ENCODE measurements around the gene LRRC32. TPM values are rescaled to one million over a fixed set of nuclear protein-coding genes. Genes with fewer than 3 reads are reported as not detected.

LRRC32 gene
- total and polyA plus RNA-seq, 9 of the 15 experiments (the other 6 are each of a cell fraction or from before 2014, with no cell fraction given) = 0.10 to 0.50 (median 0.19) TPM; not detected in 5

DNA sequence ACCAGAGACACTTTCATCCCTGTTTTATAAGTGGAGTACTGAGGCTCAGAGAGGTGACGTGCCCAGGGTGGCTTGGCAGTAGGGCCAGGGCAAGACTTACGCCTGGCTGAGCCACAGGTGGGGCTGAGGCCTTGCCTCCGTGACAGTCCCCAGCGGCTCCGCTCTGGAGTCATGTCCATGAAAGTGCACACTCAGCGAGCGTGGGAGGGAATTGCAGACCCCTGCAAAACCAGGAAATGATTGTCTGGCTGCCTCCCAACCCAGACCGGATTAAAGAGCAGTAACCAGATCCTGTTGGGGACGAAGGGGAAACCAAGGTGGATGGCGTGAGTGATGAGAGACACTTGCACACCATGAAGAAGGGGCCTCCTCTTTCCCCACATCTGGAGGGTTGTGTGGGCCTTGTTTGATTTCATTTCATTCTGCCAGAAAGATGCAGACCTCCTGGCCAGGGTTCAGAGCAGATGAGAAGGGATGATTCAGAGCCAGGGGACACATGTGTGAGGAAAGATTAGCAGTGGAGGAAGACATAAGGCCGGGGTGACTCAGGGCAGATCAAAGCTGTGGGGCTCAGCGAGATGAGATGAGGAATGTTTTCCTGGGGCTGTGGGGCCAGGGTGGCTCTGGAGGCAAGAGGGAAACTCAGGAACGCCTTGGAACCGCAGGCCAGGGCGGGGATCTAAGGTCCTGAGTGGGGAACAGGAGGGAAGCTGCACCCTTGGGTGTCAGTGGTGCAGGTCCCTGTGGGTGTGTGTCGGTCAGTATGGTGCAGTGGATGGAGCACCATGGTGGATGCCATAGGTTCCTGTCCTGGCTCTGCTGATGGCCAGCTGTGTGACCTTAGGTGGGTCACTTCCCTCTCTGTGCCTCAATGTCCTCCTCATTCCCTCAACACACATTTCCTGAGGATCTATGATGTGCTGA, 29.9 kb upstream of the LRRC32 start (continued):
- TF ChIP-seq, protein P1, sequence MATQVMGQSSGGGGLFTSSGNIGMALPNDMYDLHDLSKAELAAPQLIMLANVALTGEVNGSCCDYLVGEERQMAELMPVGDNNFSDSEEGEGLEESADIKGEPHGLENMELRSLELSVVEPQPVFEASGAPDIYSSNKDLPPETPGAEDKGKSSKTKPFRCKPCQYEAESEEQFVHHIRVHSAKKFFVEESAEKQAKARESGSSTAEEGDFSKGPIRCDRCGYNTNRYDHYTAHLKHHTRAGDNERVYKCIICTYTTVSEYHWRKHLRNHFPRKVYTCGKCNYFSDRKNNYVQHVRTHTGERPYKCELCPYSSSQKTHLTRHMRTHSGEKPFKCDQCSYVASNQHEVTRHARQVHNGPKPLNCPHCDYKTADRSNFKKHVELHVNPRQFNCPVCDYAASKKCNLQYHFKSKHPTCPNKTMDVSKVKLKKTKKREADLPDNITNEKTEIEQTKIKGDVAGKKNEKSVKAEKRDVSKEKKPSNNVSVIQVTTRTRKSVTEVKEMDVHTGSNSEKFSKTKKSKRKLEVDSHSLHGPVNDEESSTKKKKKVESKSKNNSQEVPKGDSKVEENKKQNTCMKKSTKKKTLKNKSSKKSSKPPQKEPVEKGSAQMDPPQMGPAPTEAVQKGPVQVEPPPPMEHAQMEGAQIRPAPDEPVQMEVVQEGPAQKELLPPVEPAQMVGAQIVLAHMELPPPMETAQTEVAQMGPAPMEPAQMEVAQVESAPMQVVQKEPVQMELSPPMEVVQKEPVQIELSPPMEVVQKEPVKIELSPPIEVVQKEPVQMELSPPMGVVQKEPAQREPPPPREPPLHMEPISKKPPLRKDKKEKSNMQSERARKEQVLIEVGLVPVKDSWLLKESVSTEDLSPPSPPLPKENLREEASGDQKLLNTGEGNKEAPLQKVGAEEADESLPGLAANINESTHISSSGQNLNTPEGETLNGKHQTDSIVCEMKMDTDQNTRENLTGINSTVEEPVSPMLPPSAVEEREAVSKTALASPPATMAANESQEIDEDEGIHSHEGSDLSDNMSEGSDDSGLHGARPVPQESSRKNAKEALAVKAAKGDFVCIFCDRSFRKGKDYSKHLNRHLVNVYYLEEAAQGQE (IDR thresholded peaks at IDR 0.05; ENCODE audit: borderline replicate concordance) = peak; percentile 40; the same call in 1 of the 2 replicates
- TF ChIP-seq, protein P1 (CRISPR knock-in tag; IDR thresholded peaks at IDR 0.05; ENCODE audit: low read depth) = no peak
- TF ChIP-seq ZNF561 (CRISPR knock-in tag; conservative IDR thresholded peaks at IDR 0.05) = 0 out of 2 replicates have a peak, but pooled peaks have one; percentile 7
- no peak for TF ChIP-seq NR3C1 (CRISPR knock-in tag; IDR thresholded peaks at IDR 0.05)
- TF ChIP-seq POLR2A (conservative IDR thresholded peaks at IDR 0.05) = peak; percentile 37; the same call in 1 of the 2 replicates
- peak; percentile 48; the same call in 1 of the 2 replicates for TF ChIP-seq RAD51 (IDR thresholded peaks at IDR 0.05; ENCODE audit: borderline replicate concordance, low read depth)
- peak; percentile 98 for TF ChIP-seq GATA2 (CRISPR knock-in tag; IDR thresholded peaks at IDR 0.05)
- peak; percentile 99 for TF ChIP-seq NCOR1 (IDR thresholded peaks at IDR 0.05)
- TF ChIP-seq, protein P2, sequence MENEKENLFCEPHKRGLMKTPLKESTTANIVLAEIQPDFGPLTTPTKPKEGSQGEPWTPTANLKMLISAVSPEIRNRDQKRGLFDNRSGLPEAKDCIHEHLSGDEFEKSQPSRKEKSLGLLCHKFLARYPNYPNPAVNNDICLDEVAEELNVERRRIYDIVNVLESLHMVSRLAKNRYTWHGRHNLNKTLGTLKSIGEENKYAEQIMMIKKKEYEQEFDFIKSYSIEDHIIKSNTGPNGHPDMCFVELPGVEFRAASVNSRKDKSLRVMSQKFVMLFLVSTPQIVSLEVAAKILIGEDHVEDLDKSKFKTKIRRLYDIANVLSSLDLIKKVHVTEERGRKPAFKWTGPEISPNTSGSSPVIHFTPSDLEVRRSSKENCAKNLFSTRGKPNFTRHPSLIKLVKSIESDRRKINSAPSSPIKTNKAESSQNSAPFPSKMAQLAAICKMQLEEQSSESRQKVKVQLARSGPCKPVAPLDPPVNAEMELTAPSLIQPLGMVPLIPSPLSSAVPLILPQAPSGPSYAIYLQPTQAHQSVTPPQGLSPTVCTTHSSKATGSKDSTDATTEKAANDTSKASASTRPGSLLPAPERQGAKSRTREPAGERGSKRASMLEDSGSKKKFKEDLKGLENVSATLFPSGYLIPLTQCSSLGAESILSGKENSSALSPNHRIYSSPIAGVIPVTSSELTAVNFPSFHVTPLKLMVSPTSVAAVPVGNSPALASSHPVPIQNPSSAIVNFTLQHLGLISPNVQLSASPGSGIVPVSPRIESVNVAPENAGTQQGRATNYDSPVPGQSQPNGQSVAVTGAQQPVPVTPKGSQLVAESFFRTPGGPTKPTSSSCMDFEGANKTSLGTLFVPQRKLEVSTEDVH (IDR thresholded peaks at IDR 0.05; ENCODE audit: low read depth, partially characterized antibody) = no peak
- peak; percentile 96 for TF ChIP-seq SMARCA5 (IDR thresholded peaks at IDR 0.05)
- peak; percentile 94 for TF ChIP-seq RBBP5 (IDR thresholded peaks at IDR 0.05; ENCODE audit: borderline replicate concordance, insufficient read depth, low read length, poor library complexity, severe bottlenecking)
- TF ChIP-seq, protein P3, sequence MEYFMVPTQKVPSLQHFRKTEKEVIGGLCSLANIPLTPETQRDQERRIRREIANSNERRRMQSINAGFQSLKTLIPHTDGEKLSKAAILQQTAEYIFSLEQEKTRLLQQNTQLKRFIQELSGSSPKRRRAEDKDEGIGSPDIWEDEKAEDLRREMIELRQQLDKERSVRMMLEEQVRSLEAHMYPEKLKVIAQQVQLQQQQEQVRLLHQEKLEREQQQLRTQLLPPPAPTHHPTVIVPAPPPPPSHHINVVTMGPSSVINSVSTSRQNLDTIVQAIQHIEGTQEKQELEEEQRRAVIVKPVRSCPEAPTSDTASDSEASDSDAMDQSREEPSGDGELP (CRISPR knock-in tag; IDR thresholded peaks at IDR 0.05; ENCODE audit: borderline replicate concordance) = peak; percentile 92
- TF ChIP-seq, protein P4, sequence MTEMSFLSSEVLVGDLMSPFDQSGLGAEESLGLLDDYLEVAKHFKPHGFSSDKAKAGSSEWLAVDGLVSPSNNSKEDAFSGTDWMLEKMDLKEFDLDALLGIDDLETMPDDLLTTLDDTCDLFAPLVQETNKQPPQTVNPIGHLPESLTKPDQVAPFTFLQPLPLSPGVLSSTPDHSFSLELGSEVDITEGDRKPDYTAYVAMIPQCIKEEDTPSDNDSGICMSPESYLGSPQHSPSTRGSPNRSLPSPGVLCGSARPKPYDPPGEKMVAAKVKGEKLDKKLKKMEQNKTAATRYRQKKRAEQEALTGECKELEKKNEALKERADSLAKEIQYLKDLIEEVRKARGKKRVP (CRISPR knock-in tag; IDR thresholded peaks at IDR 0.05) = no peak
- TF ChIP-seq SIX5 (IDR thresholded peaks at IDR 0.05; ENCODE audit: borderline replicate concordance in 1 of 2, insufficient read depth in 1 of 2, low read depth in 1 of 2, low read length in 2 of 2) = no peak
